SK-N-SH treated with all-trans-retinoic acid at 6 μM for 48 hours (cell line): ENCODE data around the gene TAS1R1.

Source experiments
- ATAC-seq: fragments of 200-7000 bp; cut with Tn5 transposase; 3 replicates; pipeline ENCODE4 v1.9.1; 2020; ENCODE audit warnings: mild to moderate bottlenecking, moderate library complexity
- ARNTL ChIP-seq: fragments of 450-650 bp; formaldehyde crosslinking; IDR thresholded peaks from 2 replicates; pipeline ENCODE4 v1.5.0; 2020; ENCODE audit warnings: low read depth, mild to moderate bottlenecking, moderate library complexity, borderline replicate concordance
- BACH2 ChIP-seq: fragments of 250-450 bp; sonication (Bioruptor Pico); IDR thresholded peaks from 2 replicates; pipeline ENCODE4 v1.9.0; 2021; ENCODE audit warnings: mild to moderate bottlenecking, borderline replicate concordance
- CREB5 ChIP-seq: fragments of 250-450 bp; sonication (Bioruptor Pico); IDR thresholded peaks from 2 replicates; pipeline ENCODE4 v1.5.1; 2020; ENCODE audit warnings: low read depth, mild to moderate bottlenecking, moderate library complexity
- CSDC2 ChIP-seq: fragments of 250-450 bp; sonication (Bioruptor Pico); IDR thresholded peaks from 2 replicates; pipeline ENCODE4 v1.5.0; 2020; ENCODE audit warnings: mild to moderate bottlenecking, moderate library complexity
- GLIS3 ChIP-seq: fragments of 250-450 bp; sonication (Bioruptor Pico); IDR thresholded peaks from 2 replicates; pipeline ENCODE4 v1.5.0; 2020; ENCODE audit warnings: mild to moderate bottlenecking, moderate library complexity
- ISL1 ChIP-seq: fragments of 250-450 bp; sonication (Bioruptor Pico); IDR thresholded peaks from 2 replicates; pipeline ENCODE4 v2.1.2; 2022; ENCODE audit warnings: mild to moderate bottlenecking, moderate library complexity
- PATZ1 ChIP-seq: fragments of 250-450 bp; sonication (Bioruptor Pico); IDR thresholded peaks from 2 replicates; pipeline ENCODE4 v1.8.0; 2020; ENCODE audit warnings: mild to moderate bottlenecking, moderate library complexity, borderline replicate concordance
- PPARA ChIP-seq: fragments of 250-450 bp; sonication (Bioruptor Pico); IDR thresholded peaks from 2 replicates; pipeline ENCODE4 v1.5.0; 2020; ENCODE audit warnings: mild to moderate bottlenecking, borderline replicate concordance
- RARB ChIP-seq: fragments of 250-450 bp; sonication (Bioruptor Pico); IDR thresholded peaks from 2 replicates; pipeline ENCODE4 v1.8.0; 2021; ENCODE audit warnings: mild to moderate bottlenecking, moderate library complexity
- SNAI2 ChIP-seq: fragments of 250-450 bp; sonication (Bioruptor Pico); IDR thresholded peaks from 2 replicates; pipeline ENCODE4 v1.5.0; 2020; ENCODE audit warnings: mild to moderate bottlenecking, moderate library complexity
- TCF4 ChIP-seq: fragments of 250-450 bp; sonication (Bioruptor Pico); IDR thresholded peaks from 2 replicates; pipeline ENCODE4 v1.8.0; 2021; ENCODE audit warnings: mild to moderate bottlenecking, moderate library complexity, borderline replicate concordance
- TSHZ2 ChIP-seq: fragments of 250-450 bp; sonication (Bioruptor Pico); IDR thresholded peaks from 2 replicates; pipeline ENCODE4 v1.5.0; 2020; ENCODE audit warnings: mild to moderate bottlenecking, moderate library complexity
- ZC3H10 ChIP-seq: fragments of 250-450 bp; sonication (Bioruptor Pico); IDR thresholded peaks from 2 replicates; pipeline ENCODE4 v1.5.1; 2021; ENCODE audit warnings: mild to moderate bottlenecking, moderate library complexity
- ZFP3 ChIP-seq: fragments of 250-450 bp; sonication (Bioruptor Pico); IDR thresholded peaks from 2 replicates; pipeline ENCODE4 v1.5.0; 2020; ENCODE audit warnings: mild to moderate bottlenecking, moderate library complexity
- ZNF565 ChIP-seq: fragments of 450-650 bp; formaldehyde crosslinking; conservative IDR thresholded peaks from 2 replicates; pipeline ENCODE4 v1.5.0; 2020; ENCODE audit warnings: low read depth, mild to moderate bottlenecking, moderate library complexity
- ZNF70 ChIP-seq: fragments of 450-650 bp; formaldehyde crosslinking; IDR thresholded peaks from 2 replicates; pipeline ENCODE4 v1.5.0; 2020; ENCODE audit warnings: mild to moderate bottlenecking, moderate library complexity
- ZNF8 ChIP-seq: fragments of 450-650 bp; formaldehyde crosslinking; IDR thresholded peaks from 2 replicates; pipeline ENCODE4 v1.5.0; 2020; ENCODE audit warnings: mild to moderate bottlenecking, moderate library complexity

Gene TAS1R1

GRCh38 chr1:6587261-6588005 is 32.3 kb downstream of the TAS1R1 start:
- no peak for TF ChIP-seq ZNF70 (CRISPR knock-in tag)
- no peak for TF ChIP-seq TCF4 (CRISPR knock-in tag)
- TF ChIP-seq SNAI2 (CRISPR knock-in tag) = no peak
- TF ChIP-seq BACH2 = no peak
- no peak for TF ChIP-seq RARB (CRISPR knock-in tag)
- TF ChIP-seq ZNF8 = no peak
- no peak for TF ChIP-seq ISL1 (CRISPR knock-in tag)
- TF ChIP-seq ARNTL (CRISPR knock-in tag) = no peak
- no peak for TF ChIP-seq TSHZ2 (CRISPR knock-in tag)
- no peak; the same call in 2 of the 3 replicates for ATAC-seq

GRCh38 chr1:6588128-6588892 is 33.2 kb downstream of the TAS1R1 start:
- TF ChIP-seq PATZ1 (CRISPR knock-in tag) (no peak), TCF4 (CRISPR knock-in tag) (no peak), GLIS3 (CRISPR knock-in tag) (no peak), ISL1 (CRISPR knock-in tag) (no peak), RARB (CRISPR knock-in tag) (no peak)
- ATAC-seq = no peak

- TF ChIP-seq ARNTL (CRISPR knock-in tag) (no peak), SNAI2 (CRISPR knock-in tag) (no peak), ZFP3 (CRISPR knock-in tag) (no peak), RARB (CRISPR knock-in tag) (no peak), ZC3H10 (CRISPR knock-in tag) (no peak), GLIS3 (CRISPR knock-in tag) (no peak), PPARA (CRISPR knock-in tag) (no peak), ZNF70 (CRISPR knock-in tag) (no peak)
- no peak for ATAC-seq
Observed at GRCh38 chr1:6588893-6589520, 33.9 kb downstream of the TAS1R1 start.

GRCh38 chr1:6590046-6590445 is 34.9 kb downstream of the TAS1R1 start:
- no peak for ATAC-seq
- TF ChIP-seq ARNTL (CRISPR knock-in tag) (no peak), CSDC2 (CRISPR knock-in tag) (no peak), ZFP3 (CRISPR knock-in tag) (no peak), ZNF565 (CRISPR knock-in tag) (no peak), PATZ1 (CRISPR knock-in tag) (no peak), ZNF8 (no peak), ISL1 (CRISPR knock-in tag) (no peak), SNAI2 (CRISPR knock-in tag) (no peak)

GRCh38 chr1:6591222-6591621 is 36.1 kb downstream of the TAS1R1 start:
- ATAC-seq = no peak

More at GRCh38 chr1:6591222-6591621, 36.1 kb downstream of the TAS1R1 start:
- TF ChIP-seq ZC3H10 (CRISPR knock-in tag) (no peak), SNAI2 (CRISPR knock-in tag) (no peak), CREB5 (no peak)
